ENCODE data around the gene PFAS.

DNA sequence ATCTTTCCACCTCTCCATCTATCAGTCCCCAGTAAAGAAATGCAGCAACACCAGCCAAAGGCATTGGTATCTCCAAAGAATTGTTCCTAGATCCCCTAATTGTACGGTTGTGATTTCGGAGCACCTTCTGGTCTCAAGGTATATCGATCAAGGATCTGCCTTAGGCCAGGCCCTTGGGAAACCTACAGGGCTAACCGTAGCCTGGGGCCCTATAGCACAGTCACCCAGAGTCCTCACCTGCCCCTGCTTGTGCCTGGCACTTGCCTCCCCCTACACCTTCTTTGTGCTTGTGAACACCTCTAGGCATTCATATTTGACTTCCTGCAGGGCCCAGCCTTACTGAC is 21.9 kb upstream of the PFAS start:
- TF ChIP-seq, protein P1, sequence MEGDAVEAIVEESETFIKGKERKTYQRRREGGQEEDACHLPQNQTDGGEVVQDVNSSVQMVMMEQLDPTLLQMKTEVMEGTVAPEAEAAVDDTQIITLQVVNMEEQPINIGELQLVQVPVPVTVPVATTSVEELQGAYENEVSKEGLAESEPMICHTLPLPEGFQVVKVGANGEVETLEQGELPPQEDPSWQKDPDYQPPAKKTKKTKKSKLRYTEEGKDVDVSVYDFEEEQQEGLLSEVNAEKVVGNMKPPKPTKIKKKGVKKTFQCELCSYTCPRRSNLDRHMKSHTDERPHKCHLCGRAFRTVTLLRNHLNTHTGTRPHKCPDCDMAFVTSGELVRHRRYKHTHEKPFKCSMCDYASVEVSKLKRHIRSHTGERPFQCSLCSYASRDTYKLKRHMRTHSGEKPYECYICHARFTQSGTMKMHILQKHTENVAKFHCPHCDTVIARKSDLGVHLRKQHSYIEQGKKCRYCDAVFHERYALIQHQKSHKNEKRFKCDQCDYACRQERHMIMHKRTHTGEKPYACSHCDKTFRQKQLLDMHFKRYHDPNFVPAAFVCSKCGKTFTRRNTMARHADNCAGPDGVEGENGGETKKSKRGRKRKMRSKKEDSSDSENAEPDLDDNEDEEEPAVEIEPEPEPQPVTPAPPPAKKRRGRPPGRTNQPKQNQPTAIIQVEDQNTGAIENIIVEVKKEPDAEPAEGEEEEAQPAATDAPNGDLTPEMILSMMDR (IDR thresholded peaks at IDR 0.05), result no peak
- no peak for TF ChIP-seq POLR2A (IDR thresholded peaks at IDR 0.05)
